Body of pancreas (tissue), 4 donors: ENCODE results near the gene VSIG1.

ENCODE experiments used
- POLR2A ChIP-seq, 3 donors: fragments of 450-650 bp; IDR thresholded peaks; one replicate each; pipeline ENCODE4 v1.6.1; 2016; ENCODE audit warnings: antibody characterized with exemption in 3 of 3, mild to moderate bottlenecking in 2 of 3
- TF ChIP-seq, protein P1 (sequence below), 7 experiments: fragments of 450-650 bp in 4 of 7; fragments of 200-600 bp in 3 of 7; sonication (generic) in 3 of 7; IDR thresholded peaks; one replicate each; pipeline ENCODE4 v1.5.1; 2016 to 2019; ENCODE audit warnings: antibody characterized with exemption in 7 of 7

DNA sequence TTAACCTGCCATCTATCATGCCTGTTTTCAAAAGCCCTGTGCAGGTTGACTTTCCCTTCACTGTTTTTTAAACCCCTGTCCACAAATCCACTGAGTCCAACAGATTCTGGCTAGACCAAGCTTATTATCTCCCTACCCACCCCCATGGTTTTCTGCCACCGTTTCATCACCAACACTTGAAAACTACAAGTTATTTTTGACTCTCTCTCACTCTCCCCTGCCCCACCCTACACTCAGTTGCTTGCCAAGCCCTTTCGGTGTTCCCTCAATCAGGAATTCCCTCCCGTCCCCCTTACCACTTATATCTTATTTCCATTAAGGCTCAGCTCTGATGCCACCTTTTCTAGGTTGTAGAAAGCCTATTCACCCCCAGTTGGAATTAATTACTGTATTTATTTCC, 76.4 kb downstream of the VSIG1 start:
- TF ChIP-seq, protein P1, sequence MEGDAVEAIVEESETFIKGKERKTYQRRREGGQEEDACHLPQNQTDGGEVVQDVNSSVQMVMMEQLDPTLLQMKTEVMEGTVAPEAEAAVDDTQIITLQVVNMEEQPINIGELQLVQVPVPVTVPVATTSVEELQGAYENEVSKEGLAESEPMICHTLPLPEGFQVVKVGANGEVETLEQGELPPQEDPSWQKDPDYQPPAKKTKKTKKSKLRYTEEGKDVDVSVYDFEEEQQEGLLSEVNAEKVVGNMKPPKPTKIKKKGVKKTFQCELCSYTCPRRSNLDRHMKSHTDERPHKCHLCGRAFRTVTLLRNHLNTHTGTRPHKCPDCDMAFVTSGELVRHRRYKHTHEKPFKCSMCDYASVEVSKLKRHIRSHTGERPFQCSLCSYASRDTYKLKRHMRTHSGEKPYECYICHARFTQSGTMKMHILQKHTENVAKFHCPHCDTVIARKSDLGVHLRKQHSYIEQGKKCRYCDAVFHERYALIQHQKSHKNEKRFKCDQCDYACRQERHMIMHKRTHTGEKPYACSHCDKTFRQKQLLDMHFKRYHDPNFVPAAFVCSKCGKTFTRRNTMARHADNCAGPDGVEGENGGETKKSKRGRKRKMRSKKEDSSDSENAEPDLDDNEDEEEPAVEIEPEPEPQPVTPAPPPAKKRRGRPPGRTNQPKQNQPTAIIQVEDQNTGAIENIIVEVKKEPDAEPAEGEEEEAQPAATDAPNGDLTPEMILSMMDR (IDR thresholded peaks at IDR 0.05): no peak
- no peak for TF ChIP-seq POLR2A (IDR thresholded peaks at IDR 0.05)
